ENCODE data around the gene ZEB1.
"Not testable (repeated sequence)": the region's sequence is repeated elsewhere in the genome, so short reads cannot be mapped to it uniquely, and the experiment has no call there.

ZEB1 gene

DNA sequence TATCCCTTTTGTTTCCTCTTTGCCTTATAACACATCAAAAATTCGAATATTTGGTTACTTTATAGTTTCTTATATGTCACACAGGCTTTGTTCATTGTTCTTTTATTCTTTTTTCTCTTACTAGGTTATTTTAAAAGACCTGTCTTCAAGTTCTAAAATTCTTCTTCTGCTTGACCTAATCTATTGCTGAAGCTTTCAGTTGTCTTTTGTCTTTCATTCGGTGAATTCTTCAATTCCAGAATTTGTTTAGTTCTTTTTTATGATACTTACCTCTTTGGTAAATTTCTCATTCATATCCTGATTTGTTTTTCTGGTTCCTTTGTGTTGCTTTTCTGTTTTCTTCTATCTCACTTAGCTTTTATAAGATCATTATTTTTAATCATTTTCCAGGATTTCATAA lies 188.4 kb downstream of the ZEB1 start:
- DNase-seq (ENCODE audit: low read depth) = no peak

DNA sequence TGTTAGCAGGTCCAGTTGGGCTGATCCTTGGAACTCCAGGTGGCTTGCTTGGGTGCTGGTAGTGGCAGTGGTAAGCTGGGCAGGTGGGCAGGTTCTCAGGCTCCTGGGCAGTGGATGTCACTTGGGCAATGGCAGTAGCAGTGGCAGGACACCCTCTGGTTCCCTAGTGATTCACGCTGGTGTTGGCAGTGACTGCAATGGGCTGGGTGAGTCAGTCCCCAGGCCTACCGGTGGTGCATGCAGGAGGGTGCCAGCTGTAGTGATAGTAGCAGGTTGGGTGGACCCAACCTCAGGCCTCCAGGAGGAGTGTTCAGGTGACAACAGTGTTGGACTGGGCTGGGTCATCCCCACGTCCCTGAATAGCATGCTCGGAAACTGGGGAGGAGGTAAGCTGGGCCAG lies 189.2 kb downstream of the ZEB1 start:
- DNase-seq (ENCODE audit: low read depth) = no peak

DNA sequence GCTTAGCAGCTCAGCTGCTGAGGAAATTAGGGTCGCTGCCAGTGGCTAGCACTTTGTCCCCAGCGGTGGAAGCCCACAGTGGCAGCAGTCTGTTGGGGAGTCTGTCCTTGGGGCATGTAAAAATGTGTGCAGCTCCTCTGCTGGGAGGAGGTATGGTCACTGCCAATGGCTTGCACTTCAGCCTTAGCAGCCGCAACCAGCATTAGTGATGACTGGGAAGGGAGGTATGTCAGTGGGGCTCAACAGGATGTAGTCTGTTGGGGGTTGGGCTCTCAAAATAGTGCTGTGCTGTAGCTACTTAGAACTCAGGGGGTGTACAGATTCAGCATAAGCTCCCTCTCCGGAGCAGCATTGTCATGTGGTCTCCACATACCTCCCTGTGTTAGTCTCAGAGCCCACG lies 189.9 kb downstream of the ZEB1 start:
- peak; percentile 38 for DNase-seq (ENCODE audit: low read depth)

DNA sequence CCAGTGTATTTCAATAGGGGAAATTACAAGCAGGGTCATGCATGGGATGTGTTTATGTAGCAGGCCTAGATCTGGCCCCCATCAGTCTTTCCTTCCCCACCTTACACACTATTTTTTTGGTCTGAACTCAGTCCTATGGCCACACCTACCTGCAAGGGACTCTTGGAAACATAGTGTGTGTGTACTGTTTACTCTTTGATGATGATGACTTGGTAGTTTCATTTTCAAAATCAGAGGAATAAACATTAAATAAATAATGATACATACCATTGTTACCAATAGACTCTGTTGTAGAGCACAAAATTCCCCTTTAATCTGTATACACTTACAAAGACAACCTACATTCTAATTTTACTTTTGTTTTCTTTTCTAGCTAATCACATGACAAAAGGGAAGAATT lies 191.0 kb downstream of the ZEB1 start:
- no peak for DNase-seq (ENCODE audit: low read depth)

DNA sequence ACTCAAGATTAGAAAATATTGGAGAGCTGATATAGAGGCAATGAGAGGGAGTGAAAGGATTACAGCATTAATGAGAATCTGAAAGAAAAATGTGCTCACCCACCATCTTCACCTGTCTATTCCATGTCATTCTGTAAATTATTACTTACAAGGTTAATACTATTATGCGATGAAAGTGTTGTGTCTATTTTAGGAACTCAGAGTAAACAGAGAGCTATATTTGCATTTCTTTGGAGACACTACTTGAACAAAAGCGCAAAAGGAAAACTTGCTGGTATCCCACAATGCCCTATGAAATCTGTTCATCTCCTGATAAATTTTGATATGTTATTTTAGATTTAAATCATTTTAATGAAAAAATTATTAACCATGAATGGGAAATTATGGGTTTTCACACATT lies 196.1 kb downstream of the ZEB1 start:
- DNase-seq (ENCODE audit: low read depth) = no peak

DNA sequence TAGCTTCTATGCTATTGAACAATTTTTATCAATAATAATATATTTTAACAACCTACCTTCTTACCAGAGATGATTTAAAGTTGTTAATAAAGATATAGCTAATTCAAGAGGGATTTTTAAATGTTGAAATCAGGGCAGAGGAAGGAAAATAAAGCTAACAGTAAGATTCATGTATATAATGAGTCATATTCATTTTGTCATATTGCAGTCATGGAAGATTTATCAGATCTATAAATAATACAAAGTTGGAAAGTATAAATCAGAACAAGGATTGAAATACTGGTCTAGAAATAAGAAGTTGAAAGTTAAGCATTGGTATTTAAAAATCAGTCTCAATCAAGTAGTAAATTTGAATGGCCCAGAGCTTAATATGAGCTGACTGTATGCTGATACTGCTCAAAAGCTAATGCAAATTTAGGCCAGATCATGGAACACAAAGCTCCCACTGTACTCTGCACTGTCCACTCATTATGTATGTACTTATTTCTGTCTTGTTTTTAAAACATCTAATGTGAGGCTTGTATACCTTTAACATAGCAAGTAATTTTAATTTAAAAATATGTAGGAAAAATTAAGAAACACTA lies 196.9 kb downstream of the ZEB1 start:
- DNase-seq (ENCODE audit: low read depth) = no peak

DNA sequence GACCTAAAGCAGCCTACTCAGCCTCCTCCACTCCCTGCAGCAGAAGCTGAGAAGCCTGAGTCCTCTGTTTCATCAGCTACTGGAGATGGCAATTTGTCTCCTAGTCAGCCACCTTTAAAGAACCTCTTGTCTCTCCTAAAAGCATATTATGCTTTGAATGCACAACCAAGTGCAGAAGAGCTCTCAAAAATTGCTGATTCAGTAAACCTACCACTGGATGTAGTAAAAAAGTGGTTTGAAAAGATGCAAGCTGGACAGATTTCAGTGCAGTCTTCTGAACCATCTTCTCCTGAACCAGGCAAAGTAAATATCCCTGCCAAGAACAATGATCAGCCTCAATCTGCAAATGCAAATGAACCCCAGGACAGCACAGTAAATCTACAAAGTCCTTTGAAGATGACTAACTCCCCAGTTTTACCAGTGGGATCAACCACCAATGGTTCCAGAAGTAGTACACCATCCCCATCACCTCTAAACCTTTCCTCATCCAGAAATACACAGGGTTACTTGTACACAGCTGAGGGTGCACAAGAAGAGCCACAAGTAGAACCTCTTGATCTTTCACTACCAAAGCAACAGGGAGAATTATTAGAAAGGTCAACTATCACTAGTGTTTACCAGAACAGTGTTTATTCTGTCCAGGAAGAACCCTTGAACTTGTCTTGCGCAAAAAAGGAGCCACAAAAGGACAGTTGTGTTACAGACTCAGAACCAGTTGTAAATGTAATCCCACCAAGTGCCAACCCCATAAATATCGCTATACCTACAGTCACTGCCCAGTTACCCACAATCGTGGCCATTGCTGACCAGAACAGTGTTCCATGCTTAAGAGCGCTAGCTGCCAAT lies 202.2 kb downstream of the ZEB1 start:
- no peak for DNase-seq (ENCODE audit: low read depth)

- no peak for DNase-seq (ENCODE audit: low read depth)
Observed at GRCh38 chr10:31522820-31523219, 203.8 kb downstream of the ZEB1 start.

DNA sequence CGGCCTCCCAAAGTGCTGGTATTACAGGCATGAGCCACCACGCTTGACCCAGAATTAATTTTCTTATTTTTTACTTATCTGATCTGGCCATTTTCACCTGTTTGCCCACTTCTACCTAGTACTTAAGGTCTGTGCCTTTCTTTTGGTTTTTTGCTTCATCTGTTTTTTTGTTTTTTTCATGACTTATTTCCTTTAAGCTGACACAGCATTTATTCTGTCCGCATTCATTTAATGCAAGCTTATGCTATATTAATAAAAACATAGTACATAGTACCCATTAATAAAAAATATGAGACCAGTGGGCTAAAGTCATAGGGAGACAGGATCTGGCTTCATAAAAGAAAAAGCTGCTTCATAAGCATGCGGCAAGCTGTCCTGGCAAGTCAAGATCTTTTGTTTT lies 205.4 kb downstream of the ZEB1 start:
- DNase-seq (ENCODE audit: low read depth) = no peak

DNA sequence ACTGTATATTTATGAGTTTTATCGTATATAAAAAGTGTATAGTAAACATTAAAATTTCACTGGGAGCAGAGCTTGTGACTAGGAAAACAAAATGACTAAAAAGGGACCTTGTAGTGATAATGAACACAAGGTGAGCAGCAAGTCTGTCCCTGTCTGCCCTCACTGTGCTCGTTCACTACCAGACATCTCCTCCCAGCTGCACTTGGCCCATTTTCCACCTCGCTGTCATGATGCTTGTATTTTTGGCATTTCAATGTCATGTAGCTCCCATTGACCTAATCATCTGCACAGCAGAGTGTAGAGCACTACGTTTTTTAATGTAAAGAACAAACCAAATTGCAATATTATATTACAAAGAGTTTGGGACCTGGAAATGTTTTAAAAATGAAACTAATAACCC lies 207.2 kb downstream of the ZEB1 start:
- DNase-seq (ENCODE audit: low read depth) = no peak

DNA sequence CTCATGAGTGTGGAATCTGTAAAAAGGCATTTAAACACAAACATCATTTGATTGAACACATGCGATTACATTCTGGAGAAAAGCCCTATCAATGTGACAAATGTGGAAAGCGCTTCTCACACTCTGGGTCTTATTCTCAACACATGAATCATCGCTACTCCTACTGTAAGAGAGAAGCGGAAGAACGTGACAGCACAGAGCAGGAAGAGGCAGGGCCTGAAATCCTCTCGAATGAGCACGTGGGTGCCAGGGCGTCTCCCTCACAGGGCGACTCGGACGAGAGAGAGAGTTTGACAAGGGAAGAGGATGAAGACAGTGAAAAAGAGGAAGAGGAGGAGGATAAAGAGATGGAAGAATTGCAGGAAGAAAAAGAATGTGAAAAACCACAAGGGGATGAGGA lies 207.7 kb downstream of the ZEB1 start:
- DNase-seq (ENCODE audit: low read depth) = no peak

DNA sequence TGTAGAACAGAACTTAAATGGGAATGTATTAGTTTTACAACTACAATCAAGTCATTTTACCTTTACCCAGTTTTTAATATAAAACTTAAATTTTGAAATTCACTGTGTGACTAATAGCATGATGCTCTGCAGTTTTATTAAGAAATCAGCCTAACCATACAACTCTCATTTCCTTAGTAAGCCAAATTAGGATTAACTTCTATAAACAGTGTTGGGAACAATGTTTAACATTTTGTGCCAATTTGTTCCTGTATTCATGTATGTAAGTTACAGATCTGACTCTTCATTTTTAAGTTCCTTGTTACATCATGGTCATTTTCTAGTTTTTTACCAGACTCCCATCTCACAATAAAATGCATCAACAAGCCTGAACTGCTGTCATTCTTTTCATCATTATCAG lies 209.8 kb downstream of the ZEB1 start:
- no peak for DNase-seq (ENCODE audit: low read depth)

GRCh38 chr10:31536302-31536701 lies 217.3 kb downstream of the ZEB1 start:
- DNase-seq (ENCODE audit: low read depth) = no peak

GRCh38 chr10:31549896-31550295 lies 230.9 kb downstream of the ZEB1 start:
- DNase-seq (ENCODE audit: low read depth) = no peak

- DNase-seq (ENCODE audit: low read depth) = peak; percentile 67
Observed at GRCh38 chr10:31554556-31554955, 235.5 kb downstream of the ZEB1 start.

GRCh38 chr10:31557854-31558253 lies 238.8 kb downstream of the ZEB1 start:
- DNase-seq (ENCODE audit: low read depth) = no peak

DNA sequence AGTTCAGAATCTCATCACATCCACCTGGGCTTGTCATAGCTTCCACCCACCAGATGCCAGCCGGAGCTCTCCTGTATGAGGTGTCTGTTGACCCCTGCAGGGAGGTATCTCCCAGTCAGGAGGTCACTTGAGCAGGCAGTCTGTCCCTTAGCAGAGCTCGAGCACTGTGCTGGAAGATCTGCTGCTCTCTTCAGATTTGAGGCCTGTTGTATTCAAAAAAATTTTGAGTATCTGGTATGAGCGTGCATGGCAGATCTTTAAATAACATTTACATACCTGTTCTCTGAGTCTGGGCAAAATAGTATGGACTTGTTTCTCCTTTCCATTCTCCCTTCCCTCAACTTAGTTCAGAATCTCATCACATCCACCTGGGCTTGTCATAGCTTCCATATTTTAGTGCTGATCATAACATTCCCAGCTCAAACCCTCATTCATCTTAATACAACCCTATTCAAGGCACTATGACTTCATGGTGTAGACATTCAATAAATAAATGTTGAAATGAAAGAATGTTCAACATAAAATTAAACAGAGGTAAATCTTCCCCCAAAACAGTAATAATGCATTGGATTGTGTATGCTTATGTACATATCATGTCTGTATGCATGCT lies 249.3 kb downstream of the ZEB1 start:
- DNase-seq (ENCODE audit: low read depth) = not testable (repeated sequence)

DNA sequence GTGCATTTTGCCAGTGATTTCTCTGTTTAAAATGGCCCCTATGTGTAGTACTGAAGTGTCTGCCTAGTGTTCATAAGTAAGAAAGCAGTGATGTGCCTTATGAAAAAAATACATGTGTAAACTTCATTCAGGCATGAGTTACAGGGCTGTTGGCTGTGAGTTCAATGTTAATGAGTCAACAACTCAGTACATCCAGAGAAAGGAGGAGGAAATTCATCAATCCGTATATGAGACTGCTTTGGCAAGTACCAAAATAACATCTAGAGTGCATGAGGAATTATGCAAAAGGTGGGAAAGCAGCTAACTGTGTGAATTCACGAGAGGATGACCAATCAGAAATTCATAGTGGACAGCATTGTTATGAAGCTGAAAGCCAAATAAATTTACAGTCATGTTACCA lies 255.6 kb downstream of the ZEB1 start:
- no peak for DNase-seq (ENCODE audit: low read depth)

- no peak for DNase-seq (ENCODE audit: low read depth)
Observed at GRCh38 chr10:31578181-31578852, 259.3 kb downstream of the ZEB1 start.

DNA sequence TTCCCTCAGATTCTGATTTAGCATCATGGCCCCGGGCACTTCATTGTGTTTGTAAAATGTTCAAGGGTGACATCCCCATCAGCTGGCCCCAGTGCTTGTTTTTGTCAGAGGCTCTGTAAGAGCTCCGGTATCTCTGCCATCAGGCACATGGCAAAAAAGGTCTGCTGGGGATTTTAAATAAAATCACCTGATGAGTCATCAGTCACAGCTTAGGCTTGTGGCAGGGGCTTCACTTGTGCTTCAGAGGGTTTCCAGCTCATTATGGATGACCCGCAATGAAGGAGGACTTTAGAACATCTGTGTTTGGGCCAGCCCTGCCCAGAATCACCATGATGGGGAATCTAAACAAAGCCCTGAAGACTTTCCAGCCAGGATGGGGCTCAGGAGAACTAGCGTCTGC lies 259.9 kb downstream of the ZEB1 start:
- DNase-seq (ENCODE audit: low read depth) = no peak
